GM12801 (cell line): ENCODE results near the gene IFT43.

ENCODE experiments used
- TF ChIP-seq, protein P1 (sequence below): IDR thresholded peaks from one replicate; pipeline ENCODE4 v1.5.1; 2011; ENCODE audit warnings: control low read depth; ENCODE audit not compliant: insufficient read length; ENCODE audit errors: extremely low read depth

IFT43 gene

DNA sequence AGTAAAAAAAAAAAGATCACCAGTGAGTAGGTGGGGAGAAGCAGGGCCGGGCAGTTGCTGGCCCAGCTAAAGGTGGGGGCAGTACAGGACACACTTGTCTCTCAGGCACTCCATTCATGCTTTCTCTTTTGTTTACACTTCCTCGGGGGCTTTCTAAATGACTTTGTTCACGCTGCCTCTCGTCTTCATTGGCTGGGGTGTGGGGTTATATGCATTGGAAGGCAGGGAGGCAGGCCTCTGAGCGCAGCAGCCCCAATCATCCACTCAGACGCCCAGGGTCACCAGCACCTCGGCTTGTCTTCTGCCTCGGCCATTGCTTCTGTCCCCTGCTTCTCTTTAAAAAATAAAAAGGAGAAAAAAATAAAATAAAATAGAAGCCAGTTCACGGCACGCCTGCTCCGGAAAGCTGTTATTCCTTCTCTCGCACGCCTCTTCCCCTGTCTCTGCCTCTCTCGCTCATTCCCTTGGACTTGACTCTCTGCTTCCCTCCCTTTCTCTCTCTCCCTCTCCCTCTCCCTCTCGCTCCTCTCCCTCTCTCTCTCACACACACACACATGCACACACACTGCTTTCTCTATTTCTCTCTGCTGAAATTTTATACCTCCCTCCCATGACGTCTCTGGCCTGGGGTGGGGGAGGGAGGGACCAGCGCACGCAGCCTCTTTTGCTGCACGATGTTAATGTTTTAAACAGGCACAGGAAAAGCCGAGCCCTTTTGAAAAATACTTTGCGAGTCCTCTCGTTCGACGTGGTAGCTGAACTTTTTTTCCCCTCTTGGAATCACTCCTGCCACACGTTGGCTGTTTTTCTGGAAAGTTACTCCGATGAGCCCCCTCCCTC is 3.9 kb upstream of the IFT43 start, which contains the start of gene TGFB3:
TSS of gene TGFB3 (minus strand) at position 570 of the 840 bp plus-strand sequence. CDS start 1,102 bp downstream, outside the sequence.
- TF ChIP-seq, protein P1, sequence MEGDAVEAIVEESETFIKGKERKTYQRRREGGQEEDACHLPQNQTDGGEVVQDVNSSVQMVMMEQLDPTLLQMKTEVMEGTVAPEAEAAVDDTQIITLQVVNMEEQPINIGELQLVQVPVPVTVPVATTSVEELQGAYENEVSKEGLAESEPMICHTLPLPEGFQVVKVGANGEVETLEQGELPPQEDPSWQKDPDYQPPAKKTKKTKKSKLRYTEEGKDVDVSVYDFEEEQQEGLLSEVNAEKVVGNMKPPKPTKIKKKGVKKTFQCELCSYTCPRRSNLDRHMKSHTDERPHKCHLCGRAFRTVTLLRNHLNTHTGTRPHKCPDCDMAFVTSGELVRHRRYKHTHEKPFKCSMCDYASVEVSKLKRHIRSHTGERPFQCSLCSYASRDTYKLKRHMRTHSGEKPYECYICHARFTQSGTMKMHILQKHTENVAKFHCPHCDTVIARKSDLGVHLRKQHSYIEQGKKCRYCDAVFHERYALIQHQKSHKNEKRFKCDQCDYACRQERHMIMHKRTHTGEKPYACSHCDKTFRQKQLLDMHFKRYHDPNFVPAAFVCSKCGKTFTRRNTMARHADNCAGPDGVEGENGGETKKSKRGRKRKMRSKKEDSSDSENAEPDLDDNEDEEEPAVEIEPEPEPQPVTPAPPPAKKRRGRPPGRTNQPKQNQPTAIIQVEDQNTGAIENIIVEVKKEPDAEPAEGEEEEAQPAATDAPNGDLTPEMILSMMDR = no peak

- TF ChIP-seq, protein P1 = no peak
Observed at GRCh38 chr14:75982266-75983018, 3.1 kb upstream of the IFT43 start.

GRCh38 chr14:75983019-75983358 is 2.6 kb upstream of the IFT43 start:
- TF ChIP-seq, protein P1 = no peak

DNA sequence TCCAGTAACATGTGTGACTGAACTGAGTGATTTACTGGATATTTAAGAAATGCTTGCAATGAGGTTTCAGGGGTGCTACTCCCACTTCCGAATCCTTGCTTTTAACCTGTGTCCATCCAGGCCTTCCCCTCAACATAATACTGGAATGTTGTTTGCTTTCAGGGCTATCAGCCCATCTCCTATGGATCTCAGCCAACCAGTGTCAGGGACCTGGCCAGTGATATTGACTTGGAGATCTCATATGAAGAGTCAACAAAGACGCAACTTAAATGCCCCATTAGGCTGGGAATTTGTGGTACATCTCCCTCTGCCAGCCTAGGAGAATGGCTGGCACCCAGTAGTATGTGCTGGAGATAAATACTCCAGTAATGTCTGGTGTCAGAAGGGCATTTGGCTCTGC is 889 bp upstream of the IFT43 start:
- TF ChIP-seq, protein P1 = no peak

GRCh38 chr14:75986439-75986765 is 839 bp downstream of the IFT43 start:
- TF ChIP-seq, protein P1 = no peak

DNA sequence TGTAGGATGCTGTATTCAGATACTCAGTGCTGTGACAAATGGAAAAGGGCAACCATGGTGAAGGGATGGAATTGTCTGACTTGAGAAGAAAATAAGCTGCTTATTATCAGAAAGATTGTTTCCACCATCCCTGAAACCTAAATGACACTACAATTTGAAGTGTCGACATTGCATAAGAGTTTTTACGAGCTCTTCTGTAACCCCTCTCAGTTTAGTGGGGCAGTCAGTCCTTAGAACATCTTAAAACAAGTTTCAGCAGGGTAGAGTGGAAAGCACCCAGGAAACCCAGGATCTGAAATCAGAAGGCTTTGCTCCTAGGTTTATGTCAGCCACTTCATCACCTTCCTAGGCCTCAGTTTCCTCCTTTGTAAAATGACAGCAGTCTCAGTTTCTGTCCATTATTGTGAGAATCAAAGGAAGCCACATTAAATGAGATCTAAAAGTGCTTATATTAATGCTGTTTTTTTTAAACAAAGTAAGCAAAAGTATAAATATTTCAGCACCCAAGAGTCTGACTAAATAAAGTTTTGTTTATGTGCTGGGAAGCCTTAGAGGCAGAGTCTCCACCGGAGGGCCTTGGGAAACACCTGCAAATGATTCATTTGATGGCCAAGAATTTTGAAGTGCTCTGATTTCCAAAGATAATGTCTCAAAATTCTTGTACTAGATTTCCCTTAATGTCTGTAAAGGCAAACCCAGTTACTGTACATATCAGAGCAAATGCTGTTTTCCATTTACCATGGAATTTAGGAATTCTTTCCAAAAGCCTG is 1.8 kb downstream of the IFT43 start:
- TF ChIP-seq, protein P1 = no peak

- TF ChIP-seq, protein P1 = no peak
Observed at GRCh38 chr14:75989134-75989533, 3.6 kb downstream of the IFT43 start.
